GM06990 (cell line): ENCODE measurements around the gene FAM110D.

Experiments used
- DNase-seq: peaks from one replicate; pipeline ENCODE4 v3.0.0-alpha.2; 2011; ENCODE audit not compliant: insufficient read length; ENCODE audit errors: extremely low read depth
- H3K27me3 ChIP-seq: replicated peaks from 2 replicates; pipeline ENCODE4 v1.6.0; 2011; ENCODE audit warnings: low read length; ENCODE audit not compliant: control insufficient read depth, insufficient read depth
- H3K36me3 ChIP-seq: 2 replicates; pipeline ENCODE4 v1.5.1; 2011; ENCODE audit warnings: low read length; ENCODE audit not compliant: control insufficient read depth, insufficient read depth
- H3K4me3 ChIP-seq: replicated peaks from 2 replicates; pipeline ENCODE4 v1.5.1; 2011; ENCODE audit warnings: low read depth, mild to moderate bottlenecking, control low read depth, low read length
- TF ChIP-seq, protein P1 (sequence below): IDR thresholded peaks from 2 replicates; pipeline ENCODE4 v1.5.1; 2011; ENCODE audit warnings: low read length, control low read depth, mild to moderate bottlenecking, inconsistent platforms; ENCODE audit not compliant: insufficient read depth, poor library complexity, severe bottlenecking

FAM110D gene

DNA sequence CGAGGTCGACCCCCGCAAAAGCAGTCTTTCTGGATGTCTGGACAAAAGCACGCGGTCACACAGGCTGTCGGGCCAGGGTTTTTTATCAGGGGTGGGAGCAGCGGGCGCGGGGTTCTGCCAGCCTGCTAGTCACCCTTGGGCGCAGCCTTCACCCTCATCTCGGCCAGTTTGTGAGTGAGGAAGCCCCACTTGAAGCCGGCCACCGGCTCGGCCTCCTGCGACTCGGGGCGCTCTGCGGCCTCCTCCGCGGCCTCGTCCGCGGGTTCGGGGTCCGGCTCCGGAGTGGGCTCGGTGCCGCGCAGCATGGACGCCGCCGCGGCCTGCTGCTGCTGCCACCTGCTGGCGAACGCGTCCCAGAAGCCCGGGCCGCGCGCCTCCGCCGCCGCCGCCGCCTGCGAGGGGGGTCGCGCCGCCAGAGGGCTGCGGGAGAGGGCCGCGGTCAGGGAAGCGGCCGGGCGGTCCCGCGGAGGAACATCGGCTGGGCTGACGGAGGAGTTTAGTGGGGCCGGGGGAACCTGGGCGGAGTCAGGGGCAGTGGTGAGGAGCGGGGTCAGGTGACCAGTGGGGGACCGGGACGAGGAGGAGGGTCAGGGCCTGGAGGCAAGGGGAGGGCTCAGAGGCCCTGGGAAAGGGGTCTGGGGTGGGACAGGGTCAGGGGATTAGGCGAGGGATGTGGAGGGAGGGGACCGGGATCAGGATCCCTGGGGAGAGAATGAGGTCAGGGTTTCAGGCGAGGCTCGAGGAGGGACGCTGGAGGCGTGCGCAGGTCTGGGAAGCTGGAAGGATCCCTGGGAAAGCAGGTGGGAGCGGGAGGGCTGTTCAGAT lies 5.4 kb downstream of the FAM110D start:
- Histone ChIP-seq H3K4me3 (peak overlapping the region; percentile 37), H3K36me3 (no peaks in the 10 kb centered on the region), H3K27me3 (no peaks in the 10 kb centered on the region; the same call in none of the 2 replicates)
- DNase-seq, result no peak
- TF ChIP-seq, protein P1, sequence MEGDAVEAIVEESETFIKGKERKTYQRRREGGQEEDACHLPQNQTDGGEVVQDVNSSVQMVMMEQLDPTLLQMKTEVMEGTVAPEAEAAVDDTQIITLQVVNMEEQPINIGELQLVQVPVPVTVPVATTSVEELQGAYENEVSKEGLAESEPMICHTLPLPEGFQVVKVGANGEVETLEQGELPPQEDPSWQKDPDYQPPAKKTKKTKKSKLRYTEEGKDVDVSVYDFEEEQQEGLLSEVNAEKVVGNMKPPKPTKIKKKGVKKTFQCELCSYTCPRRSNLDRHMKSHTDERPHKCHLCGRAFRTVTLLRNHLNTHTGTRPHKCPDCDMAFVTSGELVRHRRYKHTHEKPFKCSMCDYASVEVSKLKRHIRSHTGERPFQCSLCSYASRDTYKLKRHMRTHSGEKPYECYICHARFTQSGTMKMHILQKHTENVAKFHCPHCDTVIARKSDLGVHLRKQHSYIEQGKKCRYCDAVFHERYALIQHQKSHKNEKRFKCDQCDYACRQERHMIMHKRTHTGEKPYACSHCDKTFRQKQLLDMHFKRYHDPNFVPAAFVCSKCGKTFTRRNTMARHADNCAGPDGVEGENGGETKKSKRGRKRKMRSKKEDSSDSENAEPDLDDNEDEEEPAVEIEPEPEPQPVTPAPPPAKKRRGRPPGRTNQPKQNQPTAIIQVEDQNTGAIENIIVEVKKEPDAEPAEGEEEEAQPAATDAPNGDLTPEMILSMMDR, result peak; percentile 17

DNA sequence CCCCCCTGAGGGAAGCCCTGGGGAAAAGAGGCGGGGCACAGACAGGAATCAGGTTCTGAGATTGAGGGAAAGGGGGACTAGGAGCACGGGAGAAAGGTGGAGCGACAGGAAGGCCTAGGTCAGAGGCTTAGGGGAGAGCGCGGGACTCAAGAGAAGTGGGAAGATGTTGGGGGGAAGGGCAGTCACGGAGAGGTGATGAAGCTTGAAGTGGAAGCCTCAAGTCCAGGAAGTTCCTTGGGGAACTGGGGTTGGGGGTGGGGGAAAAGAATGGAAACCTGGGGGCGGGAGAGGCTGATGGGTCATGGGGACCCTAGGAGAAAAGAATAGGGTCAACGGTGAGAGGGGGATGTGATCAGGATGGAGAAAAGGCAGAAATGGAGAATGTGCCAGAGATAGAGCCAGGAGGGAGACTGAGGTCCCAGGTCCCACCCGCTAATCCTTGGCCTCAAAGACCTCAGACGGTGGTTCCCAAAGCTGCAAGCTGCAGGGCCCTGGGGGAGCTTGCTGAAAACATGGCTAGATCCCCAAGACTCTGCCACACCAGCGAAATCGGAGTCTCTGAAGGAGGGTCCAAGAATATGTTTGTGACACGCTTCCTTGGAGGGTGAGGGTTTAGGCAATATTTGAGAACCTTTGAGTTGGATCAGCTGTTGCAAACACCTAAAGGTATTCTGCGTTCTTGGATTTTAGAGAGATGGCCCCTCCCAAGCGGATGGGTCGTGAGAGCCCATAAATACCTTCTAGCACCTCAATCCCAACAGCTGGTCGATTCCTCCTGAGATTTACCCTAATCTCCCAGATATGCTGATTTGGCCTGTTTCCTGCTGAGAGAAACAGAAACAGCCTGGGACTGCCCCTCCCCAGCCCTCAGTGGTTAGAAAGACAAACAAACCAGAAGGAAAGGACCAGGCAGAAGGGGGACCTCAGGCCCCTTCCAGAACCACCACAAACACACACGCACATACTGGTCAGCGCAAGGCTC lies 6.3 kb downstream of the FAM110D start:
- Histone ChIP-seq H3K4me3 (no peak overlapping the region), H3K27me3 (no peaks in the 10 kb centered on the region; the same call in none of the 2 replicates), H3K36me3 (no peaks in the 10 kb centered on the region)
- no peak for DNase-seq
- TF ChIP-seq, protein P1, result no peak

DNA sequence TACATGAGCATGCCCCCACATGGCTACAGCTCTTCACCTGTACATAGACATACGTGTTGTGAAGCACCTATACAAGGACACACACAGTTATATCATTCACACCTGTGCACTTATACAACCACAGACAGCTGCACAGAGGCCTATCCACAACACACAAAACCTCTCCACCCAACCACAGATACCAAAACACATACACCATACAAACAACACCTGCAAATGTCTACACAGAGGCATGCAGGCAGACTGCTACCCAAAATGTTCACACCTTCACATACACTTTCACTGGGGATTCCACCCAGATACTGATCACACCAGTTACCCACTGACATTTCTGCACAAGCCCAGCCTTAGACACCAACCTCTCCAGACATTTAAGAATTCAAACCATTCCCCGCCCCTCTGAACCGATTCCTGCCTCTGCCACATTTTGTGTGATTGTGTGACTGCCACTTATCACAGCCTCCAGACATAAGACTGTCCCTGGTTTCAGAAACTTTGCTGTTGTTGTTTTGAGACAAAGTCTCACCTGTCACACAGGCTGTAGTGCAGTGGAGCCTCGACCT lies 7.9 kb downstream of the FAM110D start:
- DNase-seq, result no peak
- Histone ChIP-seq H3K27me3 (no peaks in the 10 kb centered on the region; the same call in 1 of the 2 replicates), H3K4me3 (no peak overlapping the region), H3K36me3 (no peaks in the 10 kb centered on the region)
- TF ChIP-seq, protein P1, result no peak

DNA sequence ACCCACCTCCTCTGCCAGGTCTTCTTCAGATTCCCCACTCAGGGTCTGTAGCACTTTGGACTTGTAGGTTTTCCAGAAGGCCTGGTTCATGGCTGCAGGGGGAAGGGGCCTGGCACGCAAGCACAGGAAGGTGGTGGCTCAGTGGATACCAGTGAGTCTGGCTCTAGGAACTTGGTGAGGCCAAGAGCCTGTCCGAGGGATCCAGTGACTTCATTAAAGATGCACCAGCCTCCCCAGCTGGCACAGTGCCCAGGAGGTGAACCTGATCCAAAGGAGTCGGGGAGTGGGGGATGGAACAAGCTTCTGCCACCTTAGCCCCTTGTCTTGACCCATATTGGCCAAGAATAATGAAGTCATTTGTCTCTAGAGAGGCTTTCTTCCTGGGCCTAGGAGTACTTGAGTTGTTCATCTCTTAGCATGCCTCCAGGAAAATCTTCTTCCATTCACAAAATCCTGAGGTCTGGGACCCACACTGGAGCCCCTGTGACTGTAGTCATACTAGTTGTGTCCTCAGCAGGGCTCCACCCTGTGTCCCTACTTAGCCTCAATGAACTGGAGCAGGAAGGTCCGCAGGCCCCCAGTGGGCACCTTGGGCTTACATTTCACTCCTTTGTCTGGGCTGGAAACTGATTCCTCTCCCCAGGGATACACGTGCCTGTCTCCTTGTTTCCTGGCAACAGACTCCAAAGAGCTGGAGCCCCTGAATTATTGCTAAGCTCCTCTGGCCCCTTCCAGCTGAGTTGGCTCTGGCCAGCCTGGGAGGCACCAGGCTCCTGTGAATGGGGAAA lies 9.7 kb downstream of the FAM110D start, which contains the start of gene C1orf232:
Gene C1orf232 (minus strand): TSS at position 554 of the 788 bp plus-strand sequence. CDS start 464 bp downstream, at position 90.
- Histone ChIP-seq H3K4me3 (peak within 1 kb of the TSS; percentile 88), H3K36me3 (no peaks in the 10 kb centered on the region), H3K27me3 (no peaks in the 10 kb centered on the region; the same call in 1 of the 2 replicates)
- TF ChIP-seq, protein P1, result no peak
- no peak for DNase-seq

DNA sequence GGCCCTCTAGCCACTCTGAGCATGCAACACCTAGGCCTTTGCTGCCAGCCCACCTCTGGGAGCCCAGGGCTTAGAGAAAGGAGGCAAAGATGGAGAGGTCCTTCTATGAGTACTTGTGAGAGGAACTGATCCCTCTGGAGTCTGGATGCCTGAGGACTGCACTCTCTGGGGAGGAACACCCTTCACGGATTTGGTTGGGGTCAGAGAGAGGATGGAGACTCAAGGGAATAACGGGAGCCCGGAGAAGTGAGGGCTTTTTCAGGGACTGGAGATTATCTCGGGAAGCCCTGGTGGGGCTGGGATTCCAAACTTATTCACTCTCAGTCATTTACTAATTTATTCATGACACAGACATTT lies 10.3 kb downstream of the FAM110D start:
- DNase-seq, result no peak
- TF ChIP-seq, protein P1, result no peak
- Histone ChIP-seq H3K27me3 (no peaks in the 10 kb centered on the region; the same call in 1 of the 2 replicates), H3K4me3 (no peak overlapping the region), H3K36me3 (no peaks in the 10 kb centered on the region)
